Endothelial cell of umbilical vein (primary cell): ENCODE results near the gene KCNJ12. TPM values are rescaled to one million over a fixed set of nuclear protein-coding genes. Genes with fewer than 3 reads are reported as not detected.
"Not testable (repeated sequence)": the region's sequence is repeated elsewhere in the genome, so short reads cannot be mapped to it uniquely, and the experiment has no call there.

Experiments
- BruUV-seq: library from RNA; stranded (reverse); fragments of 400-500 nt; replicated peaks from 2 replicates; lab custom pipeline; 2021; lab: Mats Ljungman, UMichigan
- CTCF ChIA-PET: fragments of 300-600, 350-600 bp; sonication (Branson Sonifier 250); formaldehyde crosslinking; loops from one replicate; lab custom pipeline; 2021; ENCODE audit warnings: antibody characterized with exemption, inconsistent platforms; lab: Charles Lee
- POLR2A ChIA-PET: fragments of 300-600, 350-600 bp; sonication (Branson Sonifier 250); formaldehyde crosslinking; loops from one replicate; lab custom pipeline; 2021; ENCODE audit warnings: antibody characterized with exemption, inconsistent platforms; lab: Charles Lee
- DNase-seq: peaks from one replicate; pipeline ENCODE4 v3.0.0-alpha.2; 2011; ENCODE audit warnings: low read depth, low spot score
- FAIRE-seq: peaks from 2 replicates; lab custom pipeline; 2011; peaks lifted over from hg19 to GRCh38; lab: Jason Lieb, UNC
- H2AFZ ChIP-seq: 2 replicates; pipeline ENCODE4 v1.6.0; 2012; ENCODE audit warnings: low read depth, low read length, control low read depth, inconsistent platforms
- H3K27ac ChIP-seq: 2 replicates; pipeline ENCODE4 v1.5.1; 2011; ENCODE audit warnings: low read depth, mild to moderate bottlenecking, control low read depth, low read length, moderate library complexity; ENCODE audit not compliant: insufficient read depth
- H3K27me3 ChIP-seq, 2 experiments: 2 replicates each; pipeline versions ENCODE4 v1.6.0 to v1.6.1; 2011; ENCODE audit warnings: low read length in 2 of 2, mixed read lengths in 1 of 2; ENCODE audit not compliant: control insufficient read depth in 2 of 2, insufficient read depth in 2 of 2
- H3K36me3 ChIP-seq, 2 experiments: 2 replicates in 1 of 2; 3 replicates in 1 of 2; pipeline ENCODE4 v1.5.1; 2011; ENCODE audit warnings: low read length in 2 of 2, mild to moderate bottlenecking in 1 of 2, moderate library complexity in 1 of 2; ENCODE audit not compliant: control insufficient read depth in 2 of 2, insufficient read depth in 2 of 2; ENCODE audit errors: extremely low read depth in 1 of 2
- H3K4me1 ChIP-seq: 3 replicates; pipeline ENCODE4 v1.5.1; 2011; ENCODE audit warnings: mild to moderate bottlenecking, low read length; ENCODE audit not compliant: control insufficient read depth, insufficient read depth; ENCODE audit errors: extremely low read depth
- H3K4me2 ChIP-seq: 2 replicates; pipeline ENCODE4 v1.6.1; 2011; ENCODE audit warnings: low read length, control low read depth, mixed read lengths; ENCODE audit not compliant: insufficient read depth
- H3K4me3 ChIP-seq, 3 experiments: fragments of 200-600 bp in 1 of 3; sonication (generic), shearing (Covaris generic) in 1 of 3; replicated peaks in 1 of 3; 2 replicates each; pipeline ENCODE4 v1.5.1; 2011 to 2016; ENCODE audit warnings: control low read depth in 3 of 3, low read length in 3 of 3, mild to moderate bottlenecking in 2 of 3, inconsistent platforms in 1 of 3, low read depth in 1 of 3, moderate library complexity in 1 of 3; ENCODE audit not compliant: insufficient read depth in 1 of 3
- H3K79me2 ChIP-seq: 2 replicates; pipeline ENCODE4 v1.6.0; 2012; ENCODE audit warnings: low read length, inconsistent platforms; ENCODE audit not compliant: control insufficient read depth, insufficient read depth
- H3K9ac ChIP-seq: replicated peaks from 2 replicates; pipeline ENCODE3; 2011; ENCODE audit warnings: low read length, control low read depth; ENCODE audit not compliant: insufficient read depth; ENCODE audit errors: extremely low read depth
- H3K9me1 ChIP-seq: replicated peaks from 3 replicates; pipeline ENCODE4 v1.6.0; 2011; ENCODE audit warnings: mild to moderate bottlenecking, low read length; ENCODE audit not compliant: control insufficient read depth, insufficient read depth; ENCODE audit errors: extremely low read depth
- H3K9me3 ChIP-seq: replicated peaks from 2 replicates; pipeline ENCODE4 v1.5.1; 2012; ENCODE audit warnings: low read length, inconsistent platforms; ENCODE audit not compliant: control insufficient read depth, insufficient read depth
- H4K20me1 ChIP-seq: replicated peaks from 2 replicates; pipeline ENCODE3; 2011; ENCODE audit warnings: mild to moderate bottlenecking, low read length; ENCODE audit not compliant: control insufficient read depth, insufficient read depth; ENCODE audit errors: extremely low read depth
- dilution Hi-C: fragments of 300-500 bp; cut with MboI; formaldehyde crosslinking; loops from one replicate; pipeline ENCODE4 v1.15.0; 2019; ENCODE audit warnings: low sequenced_read_pairs; ENCODE audit not compliant: extremely low pct_ligation_motif_present
- intact Hi-C: fragments of 100-400 bp; cut with micrococcal nuclease; formaldehyde crosslinking; loops from one replicate; pipeline ENCODE4 v1.10.0; 2022
- polyA plus RNA-seq, 4 experiments: library from polyadenylated mRNA; depleted of rRNA in 3 of 4; stranded (reverse) in 3 of 4; unstranded in 1 of 4; fragments of >200 nt; gene quantifications; 2 replicates each; pipeline versions ENCODE4 v1.2.1 to v1.2.3, GENCODE V29; 2011 to 2012; ENCODE audit warnings: missing spikeins in 1 of 4
- total RNA-seq: library from RNA; stranded (reverse); gene quantifications from 2 replicates; pipeline ENCODE4 v1.2.3, GENCODE V29; 2021

The KCNJ12 gene
- total and polyA plus RNA-seq, 2 donors (not counting 3 experiments of a cell fraction or from before 2014, with no cell fraction given): 0.19 to 0.44 TPM

- H3K27me3 ChIP-seq, H3K4me2 ChIP-seq, H4K20me1 ChIP-seq, H2AFZ ChIP-seq, H3K9me1 ChIP-seq, dilution Hi-C loops, intact Hi-C loops, POLR2A ChIA-PET, H3K4me1 ChIP-seq, H3K9me3 ChIP-seq, FAIRE-seq, H3K9ac ChIP-seq, H3K36me3 ChIP-seq, H3K79me2 ChIP-seq, CTCF ChIA-PET, H3K4me3 ChIP-seq, BruUV-seq, H3K27ac ChIP-seq, DNase-seq: not testable (repeated sequence)
Observed at GRCh38 chr17:21421421-21422310, 45.5 kb downstream of the KCNJ12 start.

GRCh38 chr17:21422311-21423189 is 46.4 kb downstream of the KCNJ12 start:
- H3K4me2 ChIP-seq, H3K27me3 ChIP-seq, H3K27ac ChIP-seq, H4K20me1 ChIP-seq, intact Hi-C loops, H3K9ac ChIP-seq, H3K9me1 ChIP-seq, DNase-seq, H3K4me3 ChIP-seq, H3K9me3 ChIP-seq, CTCF ChIA-PET, H3K36me3 ChIP-seq, H2AFZ ChIP-seq, BruUV-seq, dilution Hi-C loops, H3K4me1 ChIP-seq, POLR2A ChIA-PET, H3K79me2 ChIP-seq, FAIRE-seq: not testable (repeated sequence)

GRCh38 chr17:21423190-21423493 is 47.0 kb downstream of the KCNJ12 start:
- H2AFZ ChIP-seq, H3K27ac ChIP-seq, H3K4me3 ChIP-seq, H3K79me2 ChIP-seq, H3K4me2 ChIP-seq, intact Hi-C loops, H3K9me3 ChIP-seq, H3K4me1 ChIP-seq, H3K27me3 ChIP-seq, FAIRE-seq, dilution Hi-C loops, BruUV-seq, H3K9ac ChIP-seq, H3K9me1 ChIP-seq, CTCF ChIA-PET, DNase-seq, H3K36me3 ChIP-seq, H4K20me1 ChIP-seq, POLR2A ChIA-PET: not testable (repeated sequence)

GRCh38 chr17:21424697-21425096 is 48.5 kb downstream of the KCNJ12 start:
- H2AFZ ChIP-seq, H3K9ac ChIP-seq, H3K4me1 ChIP-seq, H3K36me3 ChIP-seq, H3K27ac ChIP-seq, H3K9me3 ChIP-seq, H3K79me2 ChIP-seq, H3K4me2 ChIP-seq, H3K9me1 ChIP-seq, H3K4me3 ChIP-seq, H4K20me1 ChIP-seq, dilution Hi-C loops, intact Hi-C loops, BruUV-seq, DNase-seq, CTCF ChIA-PET, H3K27me3 ChIP-seq, POLR2A ChIA-PET, FAIRE-seq: not testable (repeated sequence)
